ENCODE data around the gene SPATA31D3.

GRCh38 chr9:81964218-81965171, 21.2 kb downstream of the SPATA31D3 start:
- TF ChIP-seq POLR2A (IDR thresholded peaks at IDR 0.05), result no peak
- no peak for TF ChIP-seq CTCF (IDR thresholded peaks at IDR 0.05)

All from ovary (tissue), 3 donors.